Cardiac muscle cell (in vitro differentiated cells and primary cell): ENCODE measurements around the gene TMEM184C. TPM values are rescaled to one million over a fixed set of nuclear protein-coding genes. Genes with fewer than 3 reads are reported as not detected.

ENCODE experiments used
- DNase-seq, 2 donors: peaks; one replicate each; pipeline versions ENCODE4 v3.0.0 to v3.0.0-alpha.2; 2010 to 2017; ENCODE audit warnings: low read depth in 1 of 2, low spot score in 1 of 2
- H3K27ac ChIP-seq: fragments of 200-600 bp; sonication (generic); 2 replicates; pipeline ENCODE4 v1.5.1; 2016
- H3K27me3 ChIP-seq: fragments of 200-600 bp; sonication (generic); 2 replicates; pipeline ENCODE4 v1.6.0; 2016; ENCODE audit warnings: control low read depth
- H3K36me3 ChIP-seq: fragments of 200-600 bp; sonication (generic); 2 replicates; pipeline ENCODE4 v1.5.1; 2016; ENCODE audit warnings: control low read depth
- H3K4me1 ChIP-seq: fragments of 200-600 bp; sonication (generic); 2 replicates; pipeline ENCODE4 v1.8.1; 2017; ENCODE audit warnings: low read depth, mild to moderate bottlenecking, mixed run types
- H3K4me3 ChIP-seq: fragments of 200-600 bp; sonication (generic); 2 replicates; pipeline ENCODE4 v1.5.1; 2016; ENCODE audit warnings: mild to moderate bottlenecking
- H3K9me3 ChIP-seq: fragments of 200-600 bp; sonication (generic); 2 replicates; pipeline ENCODE4 v1.5.1; 2017; ENCODE audit warnings: low read depth, mild to moderate bottlenecking, control low read depth
- polyA plus RNA-seq: library from polyadenylated mRNA; unstranded; fragments of >200 nt; fragmentation: Nextera tagmentation; extraction: Ambion mirVana; gene quantifications from 2 replicates; pipeline ENCODE4 v1.2.1, GENCODE V29; 2016
- total RNA-seq: library from RNA; depleted of rRNA; stranded (reverse); fragments of >200 nt; gene quantifications from 2 replicates; pipeline ENCODE4 v1.2.3, GENCODE V29; 2016
- TF ChIP-seq, protein P1 (sequence below): IDR thresholded peaks from 2 replicates; pipeline ENCODE4 v1.5.1; 2012; ENCODE audit warnings: low read depth, mild to moderate bottlenecking, low read length

TMEM184C gene
- total and polyA plus RNA-seq, 2 experiments from 2014 or later: 30.7 to 32.3 TPM

DNA sequence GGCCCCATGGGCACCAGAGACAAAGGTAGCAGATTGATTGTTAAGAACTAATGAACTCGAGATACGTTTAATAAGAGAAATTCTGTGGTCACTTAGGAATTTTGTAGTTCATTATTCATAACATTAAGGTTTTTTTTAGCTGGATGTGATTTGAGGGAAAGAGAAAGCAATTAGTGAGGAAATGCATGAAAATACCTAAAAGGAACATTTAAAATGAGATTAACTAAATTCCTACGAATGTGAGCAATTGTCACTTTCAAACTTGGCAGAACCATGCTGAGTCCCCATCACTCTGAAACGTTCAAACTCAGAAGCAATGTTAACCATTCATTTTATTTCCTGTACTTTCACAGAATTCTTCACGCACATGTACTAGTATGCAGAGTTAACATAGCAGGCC, 60.9 kb downstream of the TMEM184C start:
- TF ChIP-seq, protein P1, sequence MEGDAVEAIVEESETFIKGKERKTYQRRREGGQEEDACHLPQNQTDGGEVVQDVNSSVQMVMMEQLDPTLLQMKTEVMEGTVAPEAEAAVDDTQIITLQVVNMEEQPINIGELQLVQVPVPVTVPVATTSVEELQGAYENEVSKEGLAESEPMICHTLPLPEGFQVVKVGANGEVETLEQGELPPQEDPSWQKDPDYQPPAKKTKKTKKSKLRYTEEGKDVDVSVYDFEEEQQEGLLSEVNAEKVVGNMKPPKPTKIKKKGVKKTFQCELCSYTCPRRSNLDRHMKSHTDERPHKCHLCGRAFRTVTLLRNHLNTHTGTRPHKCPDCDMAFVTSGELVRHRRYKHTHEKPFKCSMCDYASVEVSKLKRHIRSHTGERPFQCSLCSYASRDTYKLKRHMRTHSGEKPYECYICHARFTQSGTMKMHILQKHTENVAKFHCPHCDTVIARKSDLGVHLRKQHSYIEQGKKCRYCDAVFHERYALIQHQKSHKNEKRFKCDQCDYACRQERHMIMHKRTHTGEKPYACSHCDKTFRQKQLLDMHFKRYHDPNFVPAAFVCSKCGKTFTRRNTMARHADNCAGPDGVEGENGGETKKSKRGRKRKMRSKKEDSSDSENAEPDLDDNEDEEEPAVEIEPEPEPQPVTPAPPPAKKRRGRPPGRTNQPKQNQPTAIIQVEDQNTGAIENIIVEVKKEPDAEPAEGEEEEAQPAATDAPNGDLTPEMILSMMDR: no peak
- H3K36me3 ChIP-seq: no peaks in the 10 kb centered on the region
- H3K27me3 ChIP-seq: no peaks in the 10 kb centered on the region
- no peak overlapping the region for H3K27ac ChIP-seq
- peaks cover 7% of the 10 kb centered on the region for H3K4me1 ChIP-seq
- no peak for DNase-seq
- no peaks in the 10 kb centered on the region for H3K9me3 ChIP-seq
- H3K4me3 ChIP-seq: no peak overlapping the region

DNA sequence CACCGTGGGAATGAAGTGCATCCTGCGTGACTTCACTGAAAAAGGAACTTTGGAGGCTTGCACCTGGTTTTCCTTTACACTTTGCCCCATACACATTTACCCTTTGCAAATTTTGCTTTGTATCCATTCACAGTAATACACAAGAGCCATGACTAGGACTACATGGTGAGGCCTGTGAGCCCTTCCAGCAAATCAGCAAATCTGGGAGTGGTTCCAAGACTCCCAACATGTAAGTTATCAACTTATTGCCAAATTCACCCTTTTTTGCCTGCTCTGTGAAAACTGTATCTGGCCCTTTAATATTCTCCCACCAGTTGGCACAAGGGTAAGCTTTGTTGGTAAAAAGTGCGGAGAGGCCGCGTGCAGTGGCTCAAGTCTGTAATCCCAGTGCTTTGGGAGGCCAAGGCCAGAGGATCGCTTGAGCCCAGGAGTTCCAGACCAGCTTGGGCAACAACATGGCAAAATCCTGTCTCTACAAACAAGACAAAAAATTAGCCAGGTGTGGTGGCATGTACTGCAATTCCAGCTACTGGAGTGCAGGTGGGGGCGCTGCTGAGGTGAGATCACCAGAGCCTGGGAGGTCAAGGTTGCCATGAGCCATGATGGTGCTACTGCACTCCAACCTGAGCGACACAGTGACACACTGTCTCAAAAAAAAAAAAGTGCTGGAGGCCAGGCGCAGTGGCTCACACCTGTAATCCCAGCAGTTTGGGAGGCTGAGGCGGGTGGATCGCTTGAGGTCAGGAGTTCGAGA, 61.8 kb downstream of the TMEM184C start:
- DNase-seq: peak; percentile 7 to 42
- Histone ChIP-seq H3K27me3 (no peaks in the 10 kb centered on the region), H3K4me1 (peaks cover 9% of the 10 kb centered on the region), H3K36me3 (no peaks in the 10 kb centered on the region), H3K9me3 (no peaks in the 10 kb centered on the region), H3K4me3 (no peak overlapping the region), H3K27ac (no peak overlapping the region)
- TF ChIP-seq, protein P1: no peak

DNA sequence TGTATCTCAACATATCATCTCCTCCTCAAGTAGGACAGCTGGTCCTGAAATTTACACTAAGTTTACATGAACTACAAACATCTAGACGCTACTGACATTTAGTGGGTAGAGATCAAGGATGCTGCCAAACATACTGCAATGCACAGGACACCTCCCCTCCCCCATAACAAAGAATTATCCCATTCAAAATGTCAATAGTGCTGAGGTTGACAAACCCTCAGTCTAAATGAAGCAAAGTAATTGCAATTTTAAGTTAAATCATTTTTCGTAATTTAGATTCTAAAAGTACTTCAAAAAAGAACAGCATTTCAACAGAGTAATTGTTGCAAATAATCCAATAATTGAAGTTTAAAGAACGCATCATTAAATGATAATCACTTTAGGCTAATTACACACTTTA, 65.6 kb downstream of the TMEM184C start:
- Histone ChIP-seq H3K27ac (no peak overlapping the region), H3K4me1 (peaks cover 9% of the 10 kb centered on the region), H3K36me3 (no peaks in the 10 kb centered on the region), H3K9me3 (no peaks in the 10 kb centered on the region), H3K4me3 (peak overlapping the region; percentile 69), H3K27me3 (no peaks in the 10 kb centered on the region)
- TF ChIP-seq, protein P1: no peak
- peak in 1 of 2 donors; percentile 3 for DNase-seq

DNA sequence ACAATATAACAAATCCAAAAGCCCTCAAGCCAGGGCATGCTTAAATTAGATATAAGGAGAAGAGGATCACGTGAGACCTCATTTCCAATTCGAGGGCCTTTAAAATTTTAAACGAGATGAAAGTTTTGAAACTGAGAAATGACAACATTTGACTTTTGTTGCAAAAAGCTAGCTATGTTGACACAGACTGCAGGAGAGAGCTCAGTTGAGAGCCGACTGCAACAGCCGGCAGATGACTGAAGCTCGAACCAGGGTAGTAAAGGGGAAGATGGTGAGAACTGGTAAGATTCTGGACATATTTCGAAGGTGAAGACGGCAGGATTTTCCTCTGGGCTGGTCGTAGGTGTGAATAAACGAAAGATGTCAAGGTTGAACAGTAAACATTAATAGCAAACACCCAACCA, 66.0 kb downstream of the TMEM184C start:
- Histone ChIP-seq H3K36me3 (no peaks in the 10 kb centered on the region), H3K4me1 (peaks cover 9% of the 10 kb centered on the region), H3K4me3 (peak overlapping the region; percentile 69), H3K27ac (peak overlapping the region; percentile 44), H3K9me3 (no peaks in the 10 kb centered on the region), H3K27me3 (no peaks in the 10 kb centered on the region)
- TF ChIP-seq, protein P1: no peak
- peak; percentile 1 to 36 for DNase-seq

DNA sequence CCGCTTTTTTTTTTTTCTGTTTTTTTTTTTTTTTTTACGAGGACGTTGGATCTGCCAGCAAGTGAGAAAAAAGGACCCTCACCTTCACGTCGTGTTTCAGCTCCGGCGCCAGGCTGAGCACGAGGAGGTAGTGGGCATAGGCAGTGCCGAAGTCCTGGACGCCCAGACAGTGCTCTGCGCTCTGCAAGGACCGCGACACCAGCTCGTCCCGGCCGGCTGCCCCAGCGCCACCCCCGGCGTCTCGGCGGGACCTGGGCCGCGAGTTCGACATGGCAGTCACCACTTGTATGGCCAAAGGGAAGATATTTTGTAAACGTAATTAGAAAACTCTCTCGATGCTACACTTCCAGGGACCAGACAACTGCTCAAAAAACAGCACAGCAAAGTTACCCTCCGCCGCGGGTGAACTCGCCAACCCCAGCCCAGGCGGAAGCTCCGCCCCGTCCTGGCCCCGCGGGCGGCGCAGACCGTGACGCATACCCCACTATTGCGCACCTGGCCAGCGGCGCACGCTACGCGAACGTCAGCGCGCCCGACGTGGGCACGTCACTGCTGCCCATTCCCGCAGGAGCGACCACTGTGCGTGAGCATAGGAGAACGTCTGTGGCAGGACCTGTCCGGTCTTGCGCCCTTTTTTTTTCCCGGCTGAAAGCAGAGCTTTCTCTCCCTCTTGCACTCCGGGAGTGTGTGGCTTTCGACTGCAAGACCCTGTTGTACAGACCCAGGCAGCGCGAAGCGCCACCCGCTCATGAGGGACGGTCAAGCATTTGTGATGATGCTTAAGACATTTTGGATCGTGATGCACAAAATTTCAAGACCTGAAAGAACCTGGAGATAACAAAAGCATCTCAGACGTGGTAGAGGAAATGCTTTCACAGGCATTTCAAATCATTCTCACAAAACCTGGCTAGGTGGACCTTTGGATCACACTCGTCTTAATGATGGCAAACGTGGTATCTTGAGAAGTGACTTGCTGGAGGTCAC, 66.8 kb downstream of the TMEM184C start, which contains the start of gene PRMT9:
Gene PRMT9 (minus strand): TSS at position 447 of the 984 bp plus-strand sequence. CDS start 176 bp downstream, at position 271.
- H3K36me3 ChIP-seq: no peaks in the 10 kb centered on the region
- DNase-seq: peak; percentile 92 to 96
- H3K4me1 ChIP-seq: peaks cover 9% of the 10 kb centered on the region
- peak within 1 kb of the TSS; percentile 50 for H3K27ac ChIP-seq
- TF ChIP-seq, protein P1: no peak
- no peaks in the 10 kb centered on the region for H3K9me3 ChIP-seq
- no peaks in the 10 kb centered on the region for H3K27me3 ChIP-seq
- peak within 1 kb of the TSS; percentile 69 for H3K4me3 ChIP-seq
